Measurements from ENCODE around the gene FGD2.

The FGD2 gene

DNA sequence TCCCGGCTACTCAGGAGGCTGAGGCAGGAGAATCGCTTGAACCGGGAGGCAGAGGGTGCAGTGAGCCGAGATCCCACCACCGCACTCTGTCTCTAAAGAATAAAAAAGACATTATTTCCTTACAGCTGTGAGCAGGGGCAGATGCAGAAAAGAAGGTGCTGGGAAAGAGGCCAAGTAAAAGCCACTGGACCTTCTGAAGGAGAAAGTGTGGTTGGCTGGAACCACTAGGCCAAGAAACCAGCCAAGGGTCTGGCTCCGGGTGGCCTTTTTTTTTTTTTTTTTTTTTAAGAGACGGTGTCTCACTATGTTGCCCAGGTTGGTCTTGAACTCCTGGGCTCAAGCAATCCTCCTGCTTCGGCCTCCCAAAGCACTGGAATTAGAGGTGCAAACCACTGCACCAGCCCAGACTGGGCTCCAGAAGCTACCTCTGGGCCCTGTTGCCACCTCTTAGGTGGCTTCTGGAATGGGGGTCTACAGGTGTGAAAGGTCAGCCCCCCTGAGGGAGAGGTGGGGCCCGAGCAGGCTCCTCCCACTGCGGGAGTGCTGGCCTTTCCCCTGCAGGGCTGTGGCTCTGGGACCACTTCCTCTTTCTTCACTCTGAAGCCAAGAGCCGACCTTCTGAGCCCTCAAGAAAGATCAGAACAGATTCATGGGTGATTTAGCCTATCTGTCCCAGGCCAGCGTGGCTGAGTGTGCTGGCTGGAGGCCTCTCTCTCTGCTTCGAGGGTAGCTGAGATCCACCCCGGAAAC lies at the start of gene FGD2:
Gene FGD2, plus strand, starts transcription at position 595 of the 750 bp plus-strand sequence. CDS start 163 bp downstream, outside the sequence.
- FAIRE-seq: no peak

- no peak for FAIRE-seq
These were observed 49.6 kb upstream of the FGD2 start for GRCh38 chr6:36955671-36956445.

- FAIRE-seq: no peak
These were observed 49.0 kb upstream of the FGD2 start for GRCh38 chr6:36956446-36956820.

DNA sequence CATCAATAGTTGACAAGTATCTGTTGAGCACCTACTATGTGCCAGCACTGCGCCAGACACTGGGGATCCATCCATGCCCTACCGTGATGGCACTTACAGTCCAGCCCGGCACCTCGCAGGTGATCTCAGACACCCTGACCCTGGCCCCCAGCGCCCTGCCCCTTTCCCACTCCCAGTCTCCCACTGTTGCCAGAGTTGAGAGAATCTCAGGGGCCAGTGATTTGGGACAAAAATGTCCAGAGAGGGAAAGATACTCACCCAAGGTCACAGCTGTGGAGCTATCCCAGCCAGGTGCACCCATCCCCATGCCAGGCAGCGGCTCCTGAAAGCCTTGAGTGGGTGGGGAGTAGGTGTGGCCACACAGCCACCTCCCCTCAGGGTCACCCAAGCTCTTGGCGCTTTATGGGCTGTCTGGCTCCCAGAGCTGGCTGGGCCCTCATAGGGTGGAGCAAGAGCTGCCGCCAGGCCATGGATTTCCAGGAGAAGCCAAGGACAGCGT lies 47.6 kb upstream of the FGD2 start:
- no peak for FAIRE-seq

GRCh38 chr6:36958775-36959554 lies 46.5 kb upstream of the FGD2 start:
- FAIRE-seq: no peak

DNA sequence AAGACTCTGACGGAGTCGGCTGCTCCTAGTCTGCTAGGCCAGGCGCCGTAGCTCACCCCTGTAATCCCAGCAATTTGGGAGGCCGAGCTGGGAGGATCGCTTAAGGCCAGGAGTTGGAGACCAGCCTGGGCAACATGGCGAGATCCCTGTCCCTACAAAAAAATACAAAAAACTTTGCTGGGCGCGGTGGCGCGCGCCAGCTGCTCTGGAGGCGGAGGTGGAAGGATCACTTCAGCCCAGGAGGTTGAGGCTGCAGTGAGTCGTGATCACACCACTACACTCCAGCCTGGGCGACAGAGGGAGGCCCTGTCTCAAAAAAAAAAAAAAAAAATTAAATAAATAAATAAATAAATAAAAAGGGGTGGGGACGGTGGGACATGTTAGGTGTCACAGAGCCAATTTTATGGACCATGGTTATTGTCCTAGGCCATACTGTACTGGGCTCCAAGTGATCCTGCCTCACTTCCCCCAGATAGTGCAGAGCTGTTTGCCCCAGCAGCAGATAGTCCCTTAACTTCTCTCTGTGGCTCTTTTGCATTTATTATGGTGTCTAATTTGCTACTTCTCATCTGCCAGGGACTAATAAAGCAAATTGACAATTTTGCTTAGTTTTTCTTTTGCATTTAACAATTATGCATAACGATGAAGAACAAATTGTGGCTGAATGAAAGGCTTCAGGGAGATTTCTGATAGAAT lies 45.8 kb upstream of the FGD2 start:
- FAIRE-seq: no peak

DNA sequence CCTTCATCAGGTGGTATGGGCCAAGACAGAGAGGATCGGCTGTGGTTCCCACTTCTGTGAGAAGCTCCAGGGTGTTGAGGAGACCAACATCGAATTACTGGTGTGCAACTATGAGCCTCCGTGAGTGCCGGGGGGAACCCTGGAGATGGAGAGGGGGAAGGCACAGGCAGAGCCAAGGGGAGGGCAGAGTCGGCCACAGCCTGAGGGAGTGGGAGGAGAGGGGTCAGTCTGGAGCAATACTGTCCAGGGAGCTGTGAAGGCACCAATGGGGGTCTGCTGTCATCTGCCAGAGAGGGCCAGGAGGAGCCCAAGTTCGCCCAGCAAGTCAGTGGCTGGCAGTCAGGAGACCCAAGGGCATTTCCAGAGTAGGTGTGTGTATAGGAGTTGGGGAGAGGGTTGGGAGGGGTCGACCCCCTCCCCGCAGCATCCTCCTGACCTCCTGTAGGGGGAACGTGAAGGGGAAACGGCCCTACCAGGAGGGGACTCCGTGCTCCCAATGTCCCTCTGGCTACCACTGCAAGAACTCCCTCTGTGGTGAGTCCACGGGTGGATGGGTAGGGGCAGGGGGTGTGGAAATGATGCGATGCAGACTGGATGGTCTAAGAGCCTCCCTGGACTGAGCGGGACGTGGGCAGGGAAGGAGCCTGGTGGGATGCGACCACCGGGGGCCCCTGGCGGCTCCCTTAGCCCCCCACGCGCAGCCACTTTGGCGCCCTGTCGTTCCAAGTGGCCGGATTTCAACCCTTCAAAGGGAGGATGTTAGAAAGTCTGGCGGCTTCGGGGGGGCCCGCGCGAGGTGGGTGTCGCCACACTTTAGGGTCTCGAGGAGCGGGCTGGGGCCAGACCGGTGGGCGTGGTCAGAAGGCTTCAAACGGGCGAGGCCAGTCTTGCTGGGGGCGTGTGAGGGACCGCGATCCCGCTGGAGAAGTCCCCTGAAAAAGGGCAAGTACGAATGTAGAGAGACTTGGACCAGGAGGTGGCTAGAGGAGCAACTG lies 43.7 kb upstream of the FGD2 start:
- no peak for FAIRE-seq

- no peak for FAIRE-seq
These were observed 42.6 kb upstream of the FGD2 start for GRCh38 chr6:36962874-36963273.

- no peak for FAIRE-seq
These were observed 41.8 kb upstream of the FGD2 start for GRCh38 chr6:36963451-36964290.

DNA sequence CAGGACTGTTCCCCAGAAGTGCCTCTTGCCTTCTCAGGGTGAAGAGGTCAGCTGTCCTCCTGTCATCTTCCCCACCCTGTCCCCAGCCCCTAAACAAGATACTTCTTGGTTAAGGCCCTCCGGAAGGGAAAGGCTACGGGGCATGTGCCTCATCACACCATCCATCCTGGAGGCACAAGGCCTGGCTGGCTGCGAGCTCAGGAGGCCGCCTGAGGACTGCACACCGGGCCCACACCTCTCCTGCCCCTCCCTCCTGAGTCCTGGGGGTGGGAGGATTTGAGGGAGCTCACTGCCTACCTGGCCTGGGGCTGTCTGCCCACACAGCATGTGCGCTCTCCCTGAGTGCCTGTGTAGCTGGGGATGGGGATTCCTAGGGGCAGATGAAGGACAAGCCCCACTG lies 41.1 kb upstream of the FGD2 start:
- no peak for FAIRE-seq

GRCh38 chr6:36964908-36965307 lies 40.5 kb upstream of the FGD2 start:
- no peak for FAIRE-seq

DNA sequence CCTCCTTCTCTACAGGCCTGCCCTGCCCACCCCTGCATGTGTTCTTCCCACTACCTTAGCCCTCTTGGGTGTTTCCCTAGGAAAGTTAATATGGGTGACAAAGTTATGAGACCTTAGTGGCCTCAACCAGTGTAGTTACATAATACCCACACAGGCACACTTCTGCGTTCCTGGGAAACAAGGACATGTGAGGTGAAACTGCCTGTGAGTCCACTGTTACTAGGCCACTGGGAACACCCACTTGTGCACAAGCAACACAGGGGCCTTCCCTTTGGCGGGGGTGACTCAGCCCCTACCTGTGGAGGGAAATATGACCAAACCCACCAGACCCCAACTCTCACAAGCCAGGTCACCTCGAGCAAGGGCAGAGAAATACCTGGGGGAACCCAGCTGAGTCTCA lies 38.2 kb upstream of the FGD2 start:
- no peak for FAIRE-seq

DNA sequence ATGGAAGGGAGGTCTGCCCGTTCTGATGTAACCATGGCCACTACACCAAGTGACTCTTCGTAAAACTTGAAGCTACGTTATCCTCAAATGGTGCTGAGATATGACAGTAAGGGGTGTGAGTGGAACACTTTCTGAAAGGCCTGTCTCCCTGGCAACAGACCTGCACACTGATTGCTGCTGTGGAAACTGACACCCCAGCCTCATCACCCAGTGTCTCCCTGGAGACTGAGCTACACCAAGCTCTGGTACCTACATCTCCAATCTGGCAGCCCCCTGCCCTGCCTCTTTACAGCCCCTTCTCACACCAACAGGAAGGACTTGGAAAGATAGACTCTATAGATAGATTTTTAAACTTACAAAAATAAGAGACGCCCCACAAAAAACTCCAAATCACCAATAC lies 37.7 kb upstream of the FGD2 start:
- FAIRE-seq: no peak

GRCh38 chr6:36968266-36968977 lies 37.0 kb upstream of the FGD2 start:
- no peak for FAIRE-seq

- no peak for FAIRE-seq
These were observed 36.2 kb upstream of the FGD2 start for GRCh38 chr6:36969240-36969691.

- FAIRE-seq: no peak
These were observed 35.2 kb upstream of the FGD2 start for GRCh38 chr6:36969988-36970891.

GRCh38 chr6:36970892-36971842 lies 34.3 kb upstream of the FGD2 start:
- FAIRE-seq: no peak
